A673 (cell line): ENCODE results near the gene MYO18B. TPM values are rescaled to one million over a fixed set of nuclear protein-coding genes. Genes with fewer than 3 reads are reported as not detected.

ENCODE experiments used
- BruUV-seq: library from RNA; stranded (reverse); fragments of 400-500 nt; replicated peaks from 2 replicates; lab custom pipeline; 2021; lab: Mats Ljungman, UMichigan
- CTCF ChIA-PET: fragments of 300-600 bp; sonication (Branson Sonifier 250); formaldehyde crosslinking; loops from one replicate; lab custom pipeline; 2022; ENCODE audit warnings: antibody characterized with exemption; lab: Charles Lee
- POLR2A ChIA-PET: fragments of 300-600 bp; sonication (Branson Sonifier 250); formaldehyde crosslinking; loops from one replicate; lab custom pipeline; 2022; ENCODE audit warnings: antibody characterized with exemption; ENCODE audit not compliant: low non-redundant PET; lab: Charles Lee
- DNase-seq: peaks from one replicate; pipeline ENCODE4 v3.0.0-alpha.2; 2015; ENCODE audit warnings: low spot score
- H3K27ac ChIP-seq: fragments of 200-600 bp; sonication (generic); 2 replicates; pipeline ENCODE4 v1.5.1; 2016; ENCODE audit warnings: mixed run types, low read depth, mild to moderate bottlenecking, mixed read lengths, antibody characterized with exemption, low read length; ENCODE audit not compliant: poor library complexity, severe bottlenecking
- H3K27me3 ChIP-seq: fragments of 200-600 bp; sonication (generic); replicated peaks from 2 replicates; pipeline ENCODE4 v1.6.1; 2017; ENCODE audit warnings: mixed run types, low read depth, mild to moderate bottlenecking, mixed read lengths, antibody characterized with exemption, low read length; ENCODE audit not compliant: insufficient read depth, poor library complexity
- H3K36me3 ChIP-seq: fragments of 200-600 bp; sonication (generic); 2 replicates; pipeline ENCODE4 v1.6.1; 2016; ENCODE audit warnings: mixed run types, mild to moderate bottlenecking, mixed read lengths, antibody characterized with exemption, low read length; ENCODE audit not compliant: insufficient read depth, poor library complexity, severe bottlenecking
- H3K4me1 ChIP-seq: fragments of 200-600 bp; sonication (generic); 2 replicates; pipeline ENCODE4 v1.6.1; 2017; ENCODE audit warnings: mixed run types, mild to moderate bottlenecking, mixed read lengths, antibody characterized with exemption, low read length; ENCODE audit not compliant: insufficient read depth, poor library complexity, severe bottlenecking
- H3K4me3 ChIP-seq: fragments of 200-600 bp; sonication (generic); 2 replicates; pipeline ENCODE4 v1.5.1; 2016; ENCODE audit warnings: low read depth, mixed run types, mild to moderate bottlenecking, mixed read lengths, low read length; ENCODE audit not compliant: poor library complexity, severe bottlenecking
- H3K9me3 ChIP-seq: fragments of 200-600 bp; sonication (generic); 2 replicates; pipeline ENCODE4 v1.6.1; 2016; ENCODE audit warnings: mixed run types, low read depth, mild to moderate bottlenecking, mixed read lengths, antibody characterized with exemption, low read length; ENCODE audit not compliant: poor library complexity, severe bottlenecking
- CTCF ChIP-seq: fragments of 300-800, 200-600 bp; sonication (generic); conservative IDR thresholded peaks from 2 replicates; pipeline ENCODE4 v1.5.1; 2017; ENCODE audit warnings: low read depth, mild to moderate bottlenecking, antibody characterized with exemption, low read length, moderate library complexity, mixed read lengths
- EZH2 ChIP-seq: fragments of 200-600 bp; sonication (generic); IDR thresholded peaks from 2 replicates; pipeline ENCODE4 v1.6.1; 2017; ENCODE audit warnings: borderline replicate concordance, low read depth, mild to moderate bottlenecking, mixed read lengths, antibody characterized with exemption, low read length; ENCODE audit not compliant: poor library complexity, severe bottlenecking
- intact Hi-C: fragments of 100-400 bp; cut with micrococcal nuclease; formaldehyde crosslinking; loops from one replicate; pipeline ENCODE4 v1.10.0; 2022; ENCODE audit not compliant: unreplicated experiment
- total RNA-seq: library from RNA; stranded (reverse); gene quantifications from 2 replicates; pipeline ENCODE4 v1.2.3, GENCODE V29; 2021

The MYO18B gene
- total RNA-seq, 1 experiment from 2014 or later: not detected

- Histone ChIP-seq H3K27me3 (no peaks in the 10 kb centered on the region), H3K4me3 (no peak overlapping the region), H3K36me3 (no peaks in the 10 kb centered on the region), H3K9me3 (no peaks in the 10 kb centered on the region), H3K27ac (no peak overlapping the region), H3K4me1 (no peaks in the 10 kb centered on the region)
- DNase-seq: no peak
- no peak for TF ChIP-seq EZH2
- no peak for TF ChIP-seq CTCF
- CTCF ChIA-PET: no interaction called here
- intact Hi-C loops: no loop called here
- POLR2A ChIA-PET: no interaction called here
- BruUV-seq: no TSS peak
Observed at GRCh38 chr22:25745341-25746011, 3.5 kb downstream of the MYO18B start.

- Histone ChIP-seq H3K27me3 (no peaks in the 10 kb centered on the region), H3K9me3 (no peaks in the 10 kb centered on the region), H3K4me3 (no peak overlapping the region), H3K27ac (no peak overlapping the region), H3K4me1 (no peaks in the 10 kb centered on the region), H3K36me3 (no peaks in the 10 kb centered on the region)
- BruUV-seq: no TSS peak
- CTCF ChIA-PET: no interaction called here
- DNase-seq: no peak
- no peak for TF ChIP-seq EZH2
- TF ChIP-seq CTCF: no peak
- POLR2A ChIA-PET: no interaction called here
- intact Hi-C loops: no loop called here
Observed at GRCh38 chr22:25746012-25746373, 4.0 kb downstream of the MYO18B start.

- CTCF ChIA-PET: no interaction called here
Observed at GRCh38 chr22:25747245-25747944, 5.4 kb downstream of the MYO18B start.

More at GRCh38 chr22:25747245-25747944, 5.4 kb downstream of the MYO18B start:
- no peak for DNase-seq
- TF ChIP-seq EZH2 (no peak), CTCF (no peak)
- Histone ChIP-seq H3K4me3 (no peak overlapping the region), H3K27me3 (no peaks in the 10 kb centered on the region), H3K36me3 (no peaks in the 10 kb centered on the region), H3K4me1 (no peaks in the 10 kb centered on the region), H3K27ac (no peak overlapping the region), H3K9me3 (no peaks in the 10 kb centered on the region)
- intact Hi-C loops: no loop called here
- no TSS peak for BruUV-seq
- POLR2A ChIA-PET: no interaction called here
